T-helper 1 cell treated with Interleukin-12 subunit alpha and Interleukin-12 subunit beta and Interleukin-4 antibody, amounts not matched to agents 30 μg/mL and 1 μg/mL, for 36 hours (primary cell): ENCODE data around the gene ADAMTSL4.

Experiments used
- H3K27ac Mint-ChIP-seq: one replicate; pipeline ENCODE4 v1.8.0; 2021; ENCODE audit warnings: mild to moderate bottlenecking, mixed read lengths
- H3K27me3 Mint-ChIP-seq: one replicate; pipeline ENCODE4 v1.8.0; 2021; ENCODE audit warnings: low read depth, mixed read lengths
- H3K36me3 Mint-ChIP-seq: one replicate; pipeline ENCODE4 v1.8.0; 2021; ENCODE audit warnings: low read depth, mixed read lengths
- H3K4me1 Mint-ChIP-seq: one replicate; pipeline ENCODE4 v1.8.0; 2021; ENCODE audit warnings: low read depth, mixed read lengths
- H3K4me3 Mint-ChIP-seq: one replicate; pipeline ENCODE4 v1.8.0; 2021; ENCODE audit warnings: mild to moderate bottlenecking, moderate library complexity, mixed read lengths
- H3K9me3 Mint-ChIP-seq: one replicate; pipeline ENCODE4 v1.8.0; 2021; ENCODE audit warnings: mixed read lengths

ADAMTSL4 gene

DNA sequence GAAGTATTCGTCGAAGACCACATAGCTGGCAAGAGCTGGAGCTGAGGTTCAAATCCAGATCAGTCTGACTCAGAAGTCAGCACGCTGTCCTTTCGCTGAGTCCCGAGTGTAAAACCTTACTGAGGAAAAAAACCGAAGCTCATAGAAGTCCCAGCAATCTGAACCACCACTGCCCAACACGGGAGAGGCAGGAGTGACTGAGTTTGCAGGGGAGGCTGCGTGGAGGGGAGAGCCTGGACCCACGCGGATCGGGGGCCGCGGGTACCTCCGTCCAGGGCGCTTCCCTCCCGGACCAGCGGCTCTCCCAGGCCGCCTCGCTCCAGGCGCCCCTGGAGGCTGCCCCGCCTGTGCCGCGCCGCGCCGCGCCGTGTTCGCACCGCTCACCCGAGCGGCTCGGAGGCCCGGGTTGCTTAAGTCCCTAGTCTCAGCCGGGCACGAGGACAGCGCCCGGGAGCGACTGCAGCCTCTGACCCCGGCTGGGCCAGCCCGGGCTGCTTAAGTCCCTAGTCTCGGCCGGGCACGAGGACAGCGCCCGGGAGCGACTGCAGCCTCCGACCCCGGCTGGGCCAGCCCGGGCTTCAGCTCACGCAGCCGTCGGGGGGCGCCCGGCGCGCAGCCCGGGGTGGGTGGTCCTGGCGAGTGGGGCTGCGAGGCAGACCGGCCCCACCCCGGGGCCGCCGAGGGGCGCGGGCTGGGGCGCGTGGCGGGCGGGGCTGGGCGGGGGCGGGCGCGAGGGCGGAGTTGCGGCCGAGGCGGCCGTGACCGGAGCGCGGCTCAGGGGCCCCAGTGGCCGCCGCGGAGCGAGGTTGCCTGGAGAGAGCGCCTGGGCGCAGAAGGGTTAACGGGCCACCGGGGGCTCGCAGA lies at the start of gene ADAMTSL4:
TSS of gene ADAMTSL4 (plus strand) at position 777 of the 864 bp plus-strand sequence. CDS start 2,881 bp downstream, outside the sequence.
- no peaks in the 10 kb centered on the region for H3K9me3 Mint-ChIP-seq
- peak within 1 kb of the TSS; percentile 83 for H3K4me3 Mint-ChIP-seq
- peaks cover 30% of the 10 kb centered on the region for H3K27me3 Mint-ChIP-seq
- H3K4me1 Mint-ChIP-seq: peaks cover 21% of the 10 kb centered on the region
- H3K27ac Mint-ChIP-seq: peak within 1 kb of the TSS; percentile 45
- no peaks in the 10 kb centered on the region for H3K36me3 Mint-ChIP-seq

DNA sequence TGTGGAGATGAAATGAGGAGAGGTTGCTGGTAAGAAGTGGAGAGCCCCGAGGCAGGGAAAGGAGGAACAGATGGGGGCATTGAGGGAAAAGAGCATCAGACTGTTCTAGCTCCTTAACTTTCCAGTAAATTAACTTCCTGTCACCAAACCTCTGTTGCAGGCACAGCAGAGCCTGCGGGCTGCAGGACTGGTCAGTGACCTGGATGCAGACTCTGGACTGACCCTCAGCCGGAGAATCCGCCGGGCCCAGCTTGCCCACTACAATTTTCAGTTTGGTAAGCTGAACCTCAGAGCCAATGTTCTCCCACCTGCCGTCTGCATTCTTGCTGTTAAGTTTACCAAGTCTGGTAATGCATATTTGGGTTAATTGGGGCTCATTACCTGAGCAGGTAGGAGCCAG lies 43.8 kb upstream of the ADAMTSL4 start:
- H3K9me3 Mint-ChIP-seq: no peaks in the 10 kb centered on the region
- peaks cover 33% of the 10 kb centered on the region for H3K36me3 Mint-ChIP-seq
- no peak overlapping the region for H3K27ac Mint-ChIP-seq
- H3K4me3 Mint-ChIP-seq: no peak overlapping the region
- no peaks in the 10 kb centered on the region for H3K27me3 Mint-ChIP-seq
- peaks cover 6% of the 10 kb centered on the region for H3K4me1 Mint-ChIP-seq

DNA sequence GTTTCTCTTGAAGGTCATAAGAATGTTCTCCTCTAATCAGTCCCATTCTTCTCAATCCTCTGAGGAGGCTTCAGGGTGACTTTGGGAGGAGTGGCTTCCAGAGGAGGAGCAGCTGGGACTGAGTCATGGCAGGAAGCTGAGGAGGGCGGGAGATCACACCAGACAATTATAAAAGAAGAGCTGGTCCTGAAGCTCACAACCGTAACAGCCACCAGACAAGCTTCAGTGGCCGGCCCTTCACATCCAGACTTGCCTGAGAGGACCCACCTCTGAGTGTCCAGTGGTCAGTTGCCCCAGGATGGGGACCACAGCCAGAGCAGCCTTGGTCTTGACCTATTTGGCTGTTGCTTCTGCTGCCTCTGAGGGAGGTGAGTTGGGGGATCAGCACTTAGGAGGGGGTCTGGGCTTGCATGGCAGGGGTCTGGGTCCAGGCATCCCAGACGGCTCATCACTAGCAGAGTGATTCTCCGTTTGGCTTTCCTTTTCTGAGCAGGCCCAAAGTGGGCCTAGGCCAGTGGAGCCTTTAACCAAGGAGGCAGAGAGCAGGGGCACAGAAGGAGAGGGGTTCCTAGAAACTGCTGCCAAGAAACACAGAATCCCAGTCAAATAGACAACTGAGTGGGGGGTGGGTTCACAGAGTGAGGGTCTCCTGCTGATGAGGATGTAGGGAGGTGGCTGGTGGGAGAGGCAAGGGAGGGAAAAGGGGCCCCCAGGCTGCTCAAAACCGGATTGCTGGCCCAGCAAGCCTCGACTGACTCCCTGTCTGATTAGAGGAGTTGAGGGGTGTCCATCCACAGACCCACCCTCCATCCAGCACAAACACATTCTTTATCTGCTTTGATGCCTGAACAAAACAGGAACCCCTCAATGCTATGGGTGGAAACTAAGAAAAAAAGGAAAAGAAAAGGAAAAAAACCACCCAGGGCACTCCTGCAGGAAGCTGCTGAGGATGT lies 41.0 kb upstream of the ADAMTSL4 start, which contains the start of gene ECM1:
TSS of gene ECM1 (plus strand) at position 198 of the 953 bp plus-strand sequence. CDS start at position 299, 101 bp downstream.
- H3K27me3 Mint-ChIP-seq: no peaks in the 10 kb centered on the region
- H3K9me3 Mint-ChIP-seq: no peaks in the 10 kb centered on the region
- peak within 1 kb of the TSS; percentile 49 for H3K27ac Mint-ChIP-seq
- H3K4me1 Mint-ChIP-seq: peaks cover 4% of the 10 kb centered on the region
- H3K4me3 Mint-ChIP-seq: no peak within 1 kb of the TSS
- peaks cover 29% of the 10 kb centered on the region for H3K36me3 Mint-ChIP-seq

DNA sequence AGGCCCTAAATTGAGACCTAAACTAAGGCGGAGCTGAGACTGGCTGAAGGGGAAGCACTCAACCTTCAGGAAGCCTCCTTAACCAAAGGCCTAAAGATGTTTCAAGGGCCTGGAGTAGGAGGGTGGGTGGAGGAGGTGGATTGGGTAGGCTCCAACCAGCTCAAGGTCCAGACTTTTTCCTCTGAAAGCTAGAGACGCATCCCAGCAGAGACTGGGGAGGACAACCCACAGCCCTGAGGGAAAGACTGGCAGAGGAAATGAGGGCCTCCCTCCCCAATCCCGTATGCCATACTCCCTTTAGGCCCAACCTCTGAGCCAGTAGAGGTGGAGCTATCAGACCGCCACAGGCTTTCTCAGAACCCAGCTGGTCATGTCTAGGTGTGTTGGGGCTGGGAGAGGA lies 40.2 kb upstream of the ADAMTSL4 start:
- no peaks in the 10 kb centered on the region for H3K27me3 Mint-ChIP-seq
- H3K36me3 Mint-ChIP-seq: peaks cover 24% of the 10 kb centered on the region
- no peak overlapping the region for H3K27ac Mint-ChIP-seq
- no peaks in the 10 kb centered on the region for H3K9me3 Mint-ChIP-seq
- H3K4me1 Mint-ChIP-seq: peaks cover 4% of the 10 kb centered on the region
- H3K4me3 Mint-ChIP-seq: no peak overlapping the region

DNA sequence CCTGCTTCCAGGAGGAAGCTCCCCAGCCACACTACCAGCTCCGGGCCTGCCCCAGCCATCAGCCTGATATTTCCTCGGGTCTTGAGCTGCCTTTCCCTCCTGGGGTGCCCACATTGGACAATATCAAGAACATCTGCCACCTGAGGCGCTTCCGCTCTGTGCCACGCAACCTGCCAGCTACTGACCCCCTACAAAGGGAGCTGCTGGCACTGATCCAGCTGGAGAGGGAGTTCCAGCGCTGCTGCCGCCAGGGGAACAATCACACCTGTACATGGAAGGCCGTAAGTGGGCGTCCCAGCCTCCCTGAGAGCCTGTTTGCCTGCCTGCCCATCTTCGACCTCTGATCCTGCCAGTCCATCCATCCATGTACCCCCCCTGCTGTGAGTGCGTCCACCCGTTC lies 37.7 kb upstream of the ADAMTSL4 start:
- no peak overlapping the region for H3K4me3 Mint-ChIP-seq
- no peaks in the 10 kb centered on the region for H3K9me3 Mint-ChIP-seq
- H3K27ac Mint-ChIP-seq: no peak overlapping the region

DNA sequence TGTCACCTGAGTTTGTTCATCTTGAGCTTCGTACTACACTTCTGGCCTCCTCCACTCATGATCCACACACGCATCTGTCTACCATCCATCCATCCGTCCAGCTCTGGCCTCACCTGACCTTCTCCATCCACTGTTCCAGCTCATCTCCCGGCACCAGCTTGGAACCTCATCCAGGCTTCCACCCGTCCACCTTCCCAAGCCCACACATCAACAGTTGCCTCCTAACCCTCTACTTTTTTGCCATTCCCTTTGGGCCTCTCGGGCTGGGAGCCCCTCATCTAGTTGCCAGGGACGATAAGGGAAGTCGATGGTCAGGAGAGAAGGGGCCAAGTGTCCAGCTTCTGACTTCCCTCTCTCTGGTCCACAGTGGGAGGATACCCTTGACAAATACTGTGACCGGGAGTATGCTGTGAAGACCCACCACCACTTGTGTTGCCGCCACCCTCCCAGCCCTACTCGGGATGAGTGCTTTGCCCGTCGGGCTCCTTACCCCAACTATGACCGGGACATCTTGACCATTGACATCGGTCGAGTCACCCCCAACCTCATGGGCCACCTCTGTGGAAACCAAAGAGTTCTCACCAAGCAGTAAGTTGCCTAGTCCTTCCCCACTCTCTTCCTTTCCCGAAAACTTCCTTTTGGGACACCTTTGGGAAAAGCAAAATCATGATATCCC lies 37.1 kb upstream of the ADAMTSL4 start:
- Mint-ChIP-seq H3K27me3 (no peaks in the 10 kb centered on the region), H3K4me1 (peaks cover 19% of the 10 kb centered on the region), H3K27ac (no peak overlapping the region), H3K4me3 (no peak overlapping the region), H3K9me3 (no peaks in the 10 kb centered on the region), H3K36me3 (peaks cover 7% of the 10 kb centered on the region)

More for the DNA sequence above, 37.7 kb upstream of the ADAMTSL4 start:
- Mint-ChIP-seq H3K27me3 (no peaks in the 10 kb centered on the region), H3K4me1 (peaks cover 16% of the 10 kb centered on the region), H3K36me3 (peaks cover 12% of the 10 kb centered on the region)

DNA sequence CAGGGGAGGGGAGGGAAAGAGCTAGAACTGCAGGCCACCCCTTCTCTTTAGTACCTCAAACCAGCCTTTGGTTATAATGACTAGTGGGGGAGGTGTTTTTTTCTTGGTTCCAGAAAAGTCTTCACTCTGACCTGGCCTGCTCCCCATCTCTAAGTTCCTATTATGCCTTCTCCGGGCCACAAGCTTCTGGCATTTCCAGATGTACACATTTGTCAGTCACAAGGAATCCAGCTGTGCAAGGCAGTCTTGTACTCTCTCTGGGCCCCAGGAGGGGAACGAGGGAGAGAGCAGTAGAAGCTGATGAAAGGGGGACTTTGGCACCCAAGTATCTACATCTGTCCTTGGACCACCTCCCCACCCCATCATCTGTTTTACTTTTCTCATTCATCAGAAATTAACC lies 36.4 kb upstream of the ADAMTSL4 start:
- Mint-ChIP-seq H3K4me3 (no peak overlapping the region), H3K27ac (no peak overlapping the region), H3K4me1 (peaks cover 15% of the 10 kb centered on the region), H3K36me3 (peaks cover 3% of the 10 kb centered on the region), H3K9me3 (no peaks in the 10 kb centered on the region), H3K27me3 (no peaks in the 10 kb centered on the region)

DNA sequence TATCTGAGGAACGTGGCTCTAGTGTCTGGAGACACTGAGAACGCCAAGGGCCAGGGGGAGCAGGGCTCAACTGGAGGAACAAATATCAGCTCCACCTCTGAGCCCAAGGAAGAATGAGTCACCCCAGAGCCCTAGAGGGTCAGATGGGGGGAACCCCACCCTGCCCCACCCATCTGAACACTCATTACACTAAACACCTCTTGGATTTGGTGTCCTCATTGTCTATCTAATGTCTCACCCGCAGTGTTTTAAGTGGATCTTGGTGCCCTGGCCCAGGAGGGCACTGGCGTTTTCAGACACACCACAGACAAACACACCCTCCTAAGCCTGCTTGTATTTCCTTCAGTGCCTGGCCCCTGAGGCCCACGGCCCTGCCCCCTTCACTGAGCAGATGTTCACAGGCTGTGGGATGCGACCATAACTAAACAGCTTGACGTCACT lies 35.8 kb upstream of the ADAMTSL4 start:
- Mint-ChIP-seq H3K27me3 (no peaks in the 10 kb centered on the region), H3K4me3 (no peak overlapping the region), H3K36me3 (peaks cover 3% of the 10 kb centered on the region), H3K9me3 (no peaks in the 10 kb centered on the region), H3K4me1 (peaks cover 15% of the 10 kb centered on the region), H3K27ac (no peak overlapping the region)

DNA sequence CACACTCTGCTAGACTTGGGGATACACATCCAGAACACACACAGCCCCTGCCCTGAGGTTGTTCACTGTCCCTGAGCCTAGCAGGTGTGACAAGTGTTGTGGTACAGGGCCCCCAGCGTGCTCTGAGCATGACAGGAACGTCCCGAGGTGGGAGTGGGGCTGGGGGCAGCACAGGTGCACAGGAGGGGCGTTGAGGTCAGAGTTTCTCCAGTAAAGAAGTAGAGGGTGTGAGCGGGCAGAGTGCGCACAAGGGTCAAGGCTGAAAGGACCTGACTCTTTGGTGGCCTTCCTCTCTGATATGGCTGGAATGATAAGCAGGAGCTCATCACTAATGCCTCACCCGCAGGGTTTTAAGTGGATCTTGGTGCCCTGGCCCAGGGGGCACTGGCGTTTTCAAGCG lies 34.9 kb upstream of the ADAMTSL4 start:
- no peaks in the 10 kb centered on the region for H3K27me3 Mint-ChIP-seq
- H3K36me3 Mint-ChIP-seq: peaks cover 3% of the 10 kb centered on the region
- peak overlapping the region; percentile 92 for H3K4me3 Mint-ChIP-seq
- no peak overlapping the region for H3K27ac Mint-ChIP-seq
- H3K4me1 Mint-ChIP-seq: peaks cover 15% of the 10 kb centered on the region
- H3K9me3 Mint-ChIP-seq: no peaks in the 10 kb centered on the region

DNA sequence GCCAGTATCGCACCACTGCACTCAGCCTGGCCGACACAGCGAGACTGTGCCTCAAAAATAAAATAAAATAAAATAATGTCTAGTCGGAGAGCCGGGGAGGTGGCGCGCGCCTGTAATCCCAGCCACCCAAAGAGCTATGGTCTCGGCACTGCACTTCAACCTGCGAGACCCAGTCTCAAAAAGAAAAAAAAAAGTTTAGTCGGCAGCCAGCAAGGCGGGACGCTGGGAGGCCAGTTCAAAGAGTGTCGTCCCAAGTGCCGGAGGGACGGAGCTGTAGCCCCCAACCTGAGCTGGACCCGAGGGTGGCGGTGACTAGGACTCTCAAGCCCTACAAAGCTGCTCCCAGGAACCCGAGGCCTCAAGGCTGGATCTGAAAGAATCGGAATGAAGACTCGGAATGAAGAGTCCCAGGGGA lies 34.3 kb upstream of the ADAMTSL4 start:
- Mint-ChIP-seq H3K4me3 (peak overlapping the region; percentile 92), H3K27me3 (no peaks in the 10 kb centered on the region), H3K4me1 (peaks cover 15% of the 10 kb centered on the region), H3K27ac (peak overlapping the region; percentile 6), H3K9me3 (no peaks in the 10 kb centered on the region), H3K36me3 (peaks cover 3% of the 10 kb centered on the region)

DNA sequence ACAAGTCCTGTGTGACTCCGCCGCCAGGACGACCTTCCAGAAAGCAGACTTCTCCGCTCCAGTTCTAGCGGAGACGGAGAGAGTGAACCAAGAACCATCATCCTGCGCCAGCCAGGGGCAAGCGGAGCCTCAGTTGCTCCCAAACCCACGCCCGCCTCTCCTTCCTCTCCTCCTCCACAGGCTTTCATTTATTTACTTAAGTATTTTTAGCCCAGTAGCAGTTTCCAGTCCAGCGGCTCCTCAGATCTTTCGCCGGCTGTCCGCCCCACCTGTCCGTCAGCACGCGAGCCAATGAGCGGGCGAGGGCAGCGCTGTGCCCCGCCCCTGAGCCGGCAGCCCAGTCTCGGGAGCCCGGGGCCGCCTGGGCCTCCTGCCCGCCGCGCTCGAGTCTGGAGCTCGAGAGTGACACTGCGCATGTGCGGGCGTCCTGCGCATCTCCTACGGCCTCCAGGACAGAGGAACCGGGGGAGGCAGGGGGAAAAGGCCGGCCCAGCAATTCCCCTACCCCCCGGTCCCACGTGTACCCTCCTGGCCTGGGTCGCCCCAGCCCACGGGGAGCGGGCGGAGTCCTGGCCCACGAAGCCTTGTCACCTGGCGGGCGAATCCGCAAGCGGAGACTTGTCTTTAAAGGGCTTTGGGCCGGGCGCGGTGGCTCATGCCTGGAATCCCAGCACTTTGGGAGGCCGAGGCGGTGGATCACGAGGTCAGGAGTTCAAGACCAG lies 33.7 kb upstream of the ADAMTSL4 start, which contains the start of gene FALEC:
TSS of gene FALEC (plus strand) at position 425 of the 722 bp plus-strand sequence.
- Mint-ChIP-seq H3K4me1 (peaks cover 15% of the 10 kb centered on the region), H3K4me3 (peak within 1 kb of the TSS; percentile 92), H3K27me3 (no peaks in the 10 kb centered on the region), H3K36me3 (peaks cover 3% of the 10 kb centered on the region), H3K27ac (peak within 1 kb of the TSS; percentile 26), H3K9me3 (no peaks in the 10 kb centered on the region)

DNA sequence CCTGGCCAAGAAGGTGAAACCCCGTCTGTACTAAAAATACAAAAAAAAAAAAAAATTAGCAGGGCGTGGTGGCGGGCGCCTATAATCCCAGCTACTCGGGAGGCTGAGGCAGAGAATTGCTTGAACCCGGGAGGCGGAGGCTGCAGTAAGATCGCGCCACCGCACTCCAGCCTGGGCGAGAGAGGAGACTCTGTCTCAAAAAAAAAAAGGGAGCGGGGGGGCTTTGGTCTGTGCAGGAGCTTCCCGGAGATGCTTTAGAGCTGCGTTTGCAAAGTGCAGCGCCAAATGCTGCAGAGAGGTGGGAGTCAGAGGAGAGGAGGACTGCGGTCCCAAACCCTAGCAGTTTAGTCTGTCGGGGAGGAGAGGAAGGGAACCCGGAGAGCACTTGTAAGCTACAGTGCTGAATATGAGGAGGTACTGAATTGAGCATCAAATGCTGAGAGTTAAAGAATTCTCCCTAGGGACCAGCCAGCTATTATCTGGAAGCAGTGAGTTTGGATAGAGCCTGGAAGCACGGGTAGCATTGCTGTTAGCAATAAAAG lies 33.1 kb upstream of the ADAMTSL4 start:
- Mint-ChIP-seq H3K36me3 (peaks cover 3% of the 10 kb centered on the region), H3K4me3 (peak overlapping the region; percentile 92), H3K4me1 (peaks cover 15% of the 10 kb centered on the region), H3K27ac (peak overlapping the region; percentile 26), H3K9me3 (no peaks in the 10 kb centered on the region), H3K27me3 (no peaks in the 10 kb centered on the region)

DNA sequence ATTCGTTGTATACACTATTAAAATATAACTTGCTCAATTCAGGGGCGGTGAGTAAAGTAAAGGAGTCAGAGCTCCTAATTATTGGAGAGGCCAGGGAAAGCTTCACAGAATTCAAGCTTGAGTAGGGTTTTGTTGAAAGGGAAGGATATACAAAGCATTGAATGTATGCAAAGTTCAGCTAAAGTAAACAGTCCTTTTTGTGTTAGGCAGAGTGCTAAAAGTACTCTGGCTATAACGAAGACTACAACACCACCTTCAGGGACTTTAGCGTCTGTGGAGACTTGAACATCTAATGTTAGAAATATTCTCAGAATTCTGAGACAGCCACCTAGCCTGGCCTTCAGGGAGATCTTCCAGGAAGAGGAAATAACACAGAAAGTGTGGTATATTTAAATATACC lies 32.6 kb upstream of the ADAMTSL4 start:
- Mint-ChIP-seq H3K4me3 (peak overlapping the region; percentile 92), H3K36me3 (peaks cover 3% of the 10 kb centered on the region), H3K27ac (no peak overlapping the region), H3K9me3 (no peaks in the 10 kb centered on the region), H3K4me1 (peaks cover 19% of the 10 kb centered on the region), H3K27me3 (no peaks in the 10 kb centered on the region)
